Measurements from ENCODE around the gene CACNA1C. TPM values are rescaled to one million over a fixed set of nuclear protein-coding genes. Genes with fewer than 3 reads are reported as not detected.

Gene CACNA1C
- total RNA-seq, 4 donors from 2014 or later, result 44.1 to 104 (median 49.4) TPM

DNA sequence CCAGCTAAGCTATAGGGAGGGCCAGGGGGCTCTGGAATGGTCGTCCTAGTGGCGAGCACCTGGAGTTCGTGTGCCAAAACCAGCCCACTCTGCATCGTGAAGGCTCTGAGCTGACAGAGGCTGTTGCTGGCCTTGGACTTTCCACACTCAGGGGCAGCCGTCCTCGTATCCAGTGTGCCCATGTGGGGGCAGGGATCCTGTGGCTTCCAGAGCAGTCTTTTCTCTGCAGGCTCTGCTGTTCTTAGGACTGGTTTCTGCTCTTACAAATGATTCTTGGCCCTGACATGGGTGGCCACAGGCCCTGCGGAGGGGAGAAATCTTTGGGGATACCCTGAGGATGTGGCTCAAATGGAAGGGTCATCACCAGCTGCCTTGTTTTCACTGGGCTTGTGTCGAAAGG, 564.6 kb downstream of the CACNA1C start:
- Histone ChIP-seq H3K4me3 (no peak overlapping the region), H3K36me3 (peaks cover 0 to 88% (median 78%) of the 10 kb centered on the region in 4 donors), H3K9me3 (no peaks in the 10 kb centered on the region), H3K27me3 (no peaks in the 10 kb centered on the region), H3K4me1 (peaks cover 11 to 27% (median 21%) of the 10 kb centered on the region in 4 donors), H3K27ac (replicated peaks in 1 of 4) (no peak overlapping the region)
- WGBS, result 88% methylated on average over 2 of the region's 8 CpGs
- no peak for DNase-seq (ENCODE audit: extremely low spot score)
- TF ChIP-seq, protein P1, sequence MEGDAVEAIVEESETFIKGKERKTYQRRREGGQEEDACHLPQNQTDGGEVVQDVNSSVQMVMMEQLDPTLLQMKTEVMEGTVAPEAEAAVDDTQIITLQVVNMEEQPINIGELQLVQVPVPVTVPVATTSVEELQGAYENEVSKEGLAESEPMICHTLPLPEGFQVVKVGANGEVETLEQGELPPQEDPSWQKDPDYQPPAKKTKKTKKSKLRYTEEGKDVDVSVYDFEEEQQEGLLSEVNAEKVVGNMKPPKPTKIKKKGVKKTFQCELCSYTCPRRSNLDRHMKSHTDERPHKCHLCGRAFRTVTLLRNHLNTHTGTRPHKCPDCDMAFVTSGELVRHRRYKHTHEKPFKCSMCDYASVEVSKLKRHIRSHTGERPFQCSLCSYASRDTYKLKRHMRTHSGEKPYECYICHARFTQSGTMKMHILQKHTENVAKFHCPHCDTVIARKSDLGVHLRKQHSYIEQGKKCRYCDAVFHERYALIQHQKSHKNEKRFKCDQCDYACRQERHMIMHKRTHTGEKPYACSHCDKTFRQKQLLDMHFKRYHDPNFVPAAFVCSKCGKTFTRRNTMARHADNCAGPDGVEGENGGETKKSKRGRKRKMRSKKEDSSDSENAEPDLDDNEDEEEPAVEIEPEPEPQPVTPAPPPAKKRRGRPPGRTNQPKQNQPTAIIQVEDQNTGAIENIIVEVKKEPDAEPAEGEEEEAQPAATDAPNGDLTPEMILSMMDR (IDR thresholded peaks at IDR 0.05), result no peak
- no peak for TF ChIP-seq EP300 (IDR thresholded peaks at IDR 0.05)
- no peak for TF ChIP-seq POLR2AphosphoS5 (IDR thresholded peaks at IDR 0.05)
- no peak for TF ChIP-seq POLR2A (IDR thresholded peaks at IDR 0.05; ENCODE audit: low read depth)
- intact Hi-C loops (cut with DNase I), result no loop called here

DNA sequence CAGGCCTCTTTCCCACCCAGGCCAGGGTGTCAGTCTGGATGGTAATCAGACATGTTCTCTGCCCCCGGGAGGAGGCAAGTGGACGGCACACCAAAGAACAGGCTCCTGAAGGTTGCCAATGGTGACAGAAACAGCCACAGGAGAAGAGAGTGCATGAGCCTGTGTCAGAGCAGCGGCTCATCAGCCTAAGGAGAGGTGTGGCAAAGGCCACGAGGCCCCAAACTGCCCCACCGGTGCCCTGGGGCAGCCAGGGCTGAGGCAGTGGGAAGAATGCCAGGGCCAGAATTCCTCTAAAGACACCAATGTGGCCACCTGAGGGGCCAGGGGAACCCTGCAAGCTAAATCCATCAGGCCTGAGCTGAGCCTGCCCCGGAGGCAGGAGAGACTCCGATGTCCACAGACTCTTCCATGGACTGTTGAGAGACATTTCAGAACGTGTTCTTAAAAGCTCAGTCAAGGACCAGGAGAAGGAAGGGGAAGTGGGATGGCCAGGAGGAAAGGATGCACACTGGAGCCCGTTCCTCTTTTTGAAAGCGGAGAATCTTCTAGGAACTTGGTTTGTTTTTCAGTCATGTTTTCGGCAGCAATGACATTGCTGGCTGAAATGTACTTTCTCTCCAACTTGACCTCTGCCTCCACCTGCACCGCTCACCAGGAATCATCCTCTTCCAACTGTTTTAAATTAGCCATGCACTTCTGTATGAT, 565.7 kb downstream of the CACNA1C start:
- no peak for DNase-seq (ENCODE audit: extremely low spot score)
- peaks cover 4 to 89% (median 75%) of the 10 kb centered on the region in 4 donors for H3K36me3 ChIP-seq
- WGBS, result 93% methylated on average over 9 of the region's 12 CpGs

DNA sequence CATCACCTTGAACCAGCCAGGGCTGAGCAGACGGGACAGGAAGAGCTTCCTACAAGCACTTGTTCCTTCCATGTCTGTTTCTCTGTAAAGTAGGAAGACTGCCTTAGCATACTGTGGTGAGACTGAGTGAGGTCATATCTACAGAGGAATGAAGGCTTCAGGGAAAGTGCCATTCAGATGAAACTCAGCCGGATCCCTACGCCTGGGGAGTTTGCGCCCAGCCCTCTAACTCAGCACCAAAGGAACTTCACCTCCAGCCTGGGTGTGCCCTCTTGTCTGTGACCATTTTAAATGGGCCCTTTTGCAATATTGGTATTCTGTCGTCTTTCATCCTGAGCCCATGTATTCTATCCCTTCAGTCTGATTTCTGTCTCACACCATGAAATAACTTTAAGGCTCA, 566.3 kb downstream of the CACNA1C start:
- no peak for DNase-seq (ENCODE audit: extremely low spot score)
- Histone ChIP-seq H3K27me3 (no peaks in the 10 kb centered on the region), H3K4me3 (no peak overlapping the region), H3K4me1 (peaks cover 2 to 14% (median 4%) of the 10 kb centered on the region in 4 donors), H3K9me3 (no peaks in the 10 kb centered on the region), H3K36me3 (peaks cover 5 to 96% (median 78%) of the 10 kb centered on the region in 4 donors), H3K27ac (replicated peaks in 1 of 4) (no peak overlapping the region)
- intact Hi-C loops (cut with DNase I), result no loop called here
- WGBS, result 87% methylated on average over 5 of the region's 5 CpGs
- TF ChIP-seq POLR2A (IDR thresholded peaks at IDR 0.05; ENCODE audit: low read depth) (no peak), EP300 (IDR thresholded peaks at IDR 0.05) (no peak), POLR2AphosphoS5 (IDR thresholded peaks at IDR 0.05) (no peak)
- TF ChIP-seq, protein P1 (IDR thresholded peaks at IDR 0.05), result no peak

More for the DNA sequence above, 565.7 kb downstream of the CACNA1C start:
- TF ChIP-seq EP300 (IDR thresholded peaks at IDR 0.05) (no peak), POLR2AphosphoS5 (IDR thresholded peaks at IDR 0.05) (no peak), POLR2A (IDR thresholded peaks at IDR 0.05; ENCODE audit: low read depth) (no peak)
- TF ChIP-seq, protein P1 (IDR thresholded peaks at IDR 0.05), result no peak
- Histone ChIP-seq H3K4me1 (peaks cover 9 to 20% (median 11%) of the 10 kb centered on the region in 4 donors), H3K27ac (replicated peaks in 1 of 4) (no peak overlapping the region), H3K27me3 (no peaks in the 10 kb centered on the region), H3K4me3 (no peak overlapping the region), H3K9me3 (no peaks in the 10 kb centered on the region)
- intact Hi-C loops (cut with DNase I), result no loop called here

DNA sequence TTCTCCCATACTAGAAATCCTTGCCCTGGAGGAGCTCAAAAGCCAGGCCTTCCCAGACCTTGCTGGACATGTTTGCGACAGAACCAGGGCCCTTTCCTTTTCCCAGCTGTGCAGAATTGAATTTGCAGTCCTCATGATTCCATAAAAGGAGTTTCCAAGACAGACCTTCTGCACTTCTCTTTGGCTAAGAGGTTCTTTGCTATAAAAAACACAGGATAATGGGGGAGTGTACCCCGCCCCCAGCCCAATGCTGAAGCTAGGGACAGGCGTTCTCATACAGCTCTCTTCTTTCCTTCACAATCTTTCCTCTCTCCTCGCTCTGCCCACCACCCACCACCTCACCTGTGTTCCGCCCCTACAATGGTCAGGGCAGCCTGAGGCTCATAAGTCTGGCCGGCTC, 569.7 kb downstream of the CACNA1C start:
- Histone ChIP-seq H3K27ac (replicated peaks in 1 of 4) (no peak overlapping the region), H3K27me3 (no peaks in the 10 kb centered on the region), H3K36me3 (peaks cover 5 to 94% (median 73%) of the 10 kb centered on the region in 4 donors), H3K4me1 (peaks cover 0 to 4% (median 0%) of the 10 kb centered on the region in 4 donors), H3K9me3 (no peaks in the 10 kb centered on the region), H3K4me3 (no peak overlapping the region)
- no peak for DNase-seq (ENCODE audit: extremely low spot score)
- WGBS, result 80% methylated on average over 6 of the region's 6 CpGs
- TF ChIP-seq EP300 (IDR thresholded peaks at IDR 0.05) (no peak), POLR2A (IDR thresholded peaks at IDR 0.05; ENCODE audit: low read depth) (no peak), POLR2AphosphoS5 (IDR thresholded peaks at IDR 0.05) (no peak)
- TF ChIP-seq, protein P1 (IDR thresholded peaks at IDR 0.05), result no peak
- intact Hi-C loops (cut with DNase I), result no loop called here
